GM12878 (cell line): ENCODE data around the gene SLC2A2. TPM values are rescaled to one million over a fixed set of nuclear protein-coding genes. Genes with fewer than 3 reads are reported as not detected.

Experiments used
- ATAC-seq: fragments of 200-7000 bp; cut with Tn5 transposase; 3 replicates; pipeline ENCODE4 v1.9.1; 2020; ENCODE audit warnings: mild to moderate bottlenecking, moderate library complexity
- BruUV-seq: library from RNA; stranded (reverse); fragments of 400-500 nt; replicated peaks from 2 replicates; lab custom pipeline; 2021; lab: Mats Ljungman, UMichigan
- CTCF ChIA-PET: fragments of 300-600 bp; sonication (Branson Sonifier 250); formaldehyde crosslinking; extraction: SDS; loops from one replicate; lab custom pipeline; 2021; ENCODE audit warnings: inconsistent platforms; lab: Yijun Ruan, JAX
- POLR2A ChIA-PET: fragments of 350-600 bp; formaldehyde crosslinking; extraction: SDS; loops from one replicate; lab custom pipeline; 2021; ENCODE audit warnings: inconsistent platforms; lab: Charles Lee
- RAD21 ChIA-PET: fragments of 300-600 bp; sonication (Branson Sonifier 250); formaldehyde crosslinking; loops from one replicate; lab custom pipeline; 2023; ENCODE audit warnings: antibody characterized with exemption; ENCODE audit not compliant: unreplicated experiment; lab: Charles Lee
- SMC1A ChIA-PET: fragments of 300-600 bp; sonication (Branson Sonifier 250); formaldehyde crosslinking; loops from one replicate; lab custom pipeline; 2023; ENCODE audit not compliant: unreplicated experiment, uncharacterized antibody; lab: Charles Lee
- DNase-seq: peaks from one replicate; pipeline ENCODE4 v3.0.0-alpha.2; 2011; ENCODE audit warnings: low read depth, low spot score
- FAIRE-seq: peaks from 3 replicates; lab custom pipeline; 2011; peaks lifted over from hg19 to GRCh38; lab: Jason Lieb, UNC
- H2AFZ ChIP-seq: 2 replicates; pipeline ENCODE4 v1.6.0; 2011; ENCODE audit warnings: low read depth, low read length, control low read depth; ENCODE audit not compliant: control insufficient read depth
- H3K27ac ChIP-seq: 2 replicates; pipeline ENCODE4 v1.5.1; 2011; ENCODE audit warnings: control low read depth; ENCODE audit not compliant: control insufficient read depth, insufficient read depth
- H3K27me3 ChIP-seq, 2 experiments: replicated peaks in 1 of 2; 2 replicates each; pipeline versions ENCODE4 v1.6.0 to v1.6.1; 2011; ENCODE audit warnings: low read length in 1 of 2; ENCODE audit not compliant: control insufficient read depth in 2 of 2, insufficient read depth in 2 of 2
- H3K36me3 ChIP-seq, 2 experiments: 2 replicates each; pipeline ENCODE4 v1.5.1; 2011; ENCODE audit warnings: low read length in 1 of 2; ENCODE audit not compliant: control insufficient read depth in 2 of 2, insufficient read depth in 2 of 2
- H3K4me1 ChIP-seq: 2 replicates; pipeline ENCODE4 v1.6.1; 2011; ENCODE audit warnings: mild to moderate bottlenecking, low read length, moderate library complexity, mixed read lengths; ENCODE audit not compliant: control insufficient read depth, insufficient read depth
- H3K4me2 ChIP-seq: 2 replicates; pipeline ENCODE4 v1.6.0; 2011; ENCODE audit warnings: control low read depth; ENCODE audit not compliant: control insufficient read depth, insufficient read depth
- H3K4me3 ChIP-seq: fragments of 200-600 bp; sonication (generic); 2 replicates; pipeline ENCODE4 v1.5.1; 2016
- H3K79me2 ChIP-seq: 2 replicates; pipeline ENCODE4 v1.6.0; 2011; ENCODE audit warnings: low read length; ENCODE audit not compliant: control insufficient read depth, insufficient read depth
- H3K9ac ChIP-seq: 2 replicates; pipeline ENCODE4 v1.8.0; 2011; ENCODE audit warnings: low read length, control low read depth, mixed read lengths; ENCODE audit not compliant: control insufficient read depth, insufficient read depth
- H3K9me3 ChIP-seq: replicated peaks from 3 replicates; pipeline ENCODE4 v1.5.1; 2011; ENCODE audit warnings: mild to moderate bottlenecking, low read length; ENCODE audit not compliant: control insufficient read depth, insufficient read depth
- H4K20me1 ChIP-seq: 2 replicates; pipeline ENCODE4 v1.6.0; 2011; ENCODE audit not compliant: control insufficient read depth, insufficient read depth
- ATF7 ChIP-seq: fragments of 450-650 bp; IDR thresholded peaks from 2 replicates; pipeline ENCODE4 v1.6.1; 2016; ENCODE audit warnings: low read depth, mild to moderate bottlenecking
- CHD2 ChIP-seq: IDR thresholded peaks from 2 replicates; pipeline ENCODE4 v1.6.1; 2011; ENCODE audit warnings: low read depth, low read length, improper control_type of control experiment, borderline replicate concordance
- FOS ChIP-seq: IDR thresholded peaks from 3 replicates; pipeline ENCODE4 v1.6.1; 2011; ENCODE audit warnings: borderline replicate concordance; ENCODE audit not compliant: insufficient read length; ENCODE audit errors: extremely low read depth
- GABPA ChIP-seq: IDR thresholded peaks from 2 replicates; pipeline ENCODE4 v1.6.1; 2014; ENCODE audit warnings: antibody characterized with exemption, low read depth, mild to moderate bottlenecking, inconsistent platforms
- GATAD2B ChIP-seq: fragments of 450-650 bp; conservative IDR thresholded peaks from 2 replicates; pipeline ENCODE4 v1.6.1; 2017; ENCODE audit warnings: low read depth, mild to moderate bottlenecking, moderate library complexity
- HDGF ChIP-seq: fragments of 450-650 bp; IDR thresholded peaks from 2 replicates; pipeline ENCODE4 v1.6.1; 2016; ENCODE audit warnings: antibody characterized with exemption
- HSF1 ChIP-seq: fragments of 150-350 bp; IDR thresholded peaks from 2 replicates; pipeline ENCODE4 v1.6.1; 2014; ENCODE audit warnings: mild to moderate bottlenecking, low read depth, low read length
- KAT2A ChIP-seq: conservative IDR thresholded peaks from 2 replicates; pipeline ENCODE4 v1.6.1; 2011; ENCODE audit warnings: low read depth, low read length; ENCODE audit not compliant: control insufficient read depth
- NRF1 ChIP-seq: conservative IDR thresholded peaks from 2 replicates; pipeline ENCODE4 v1.6.1; 2011; ENCODE audit warnings: mild to moderate bottlenecking, low read depth, low read length, improper control_type of control experiment
- PAX8 ChIP-seq: fragments of 450-650 bp; IDR thresholded peaks from 2 replicates; pipeline ENCODE4 v1.6.1; 2017; ENCODE audit warnings: mild to moderate bottlenecking, moderate library complexity
- PML ChIP-seq: IDR thresholded peaks from 2 replicates; pipeline ENCODE4 v1.6.1; 2012; ENCODE audit warnings: low read length, inconsistent platforms
- POLR2AphosphoS5 ChIP-seq: IDR thresholded peaks from 2 replicates; pipeline ENCODE4 v1.6.1; 2011; ENCODE audit warnings: mild to moderate bottlenecking, low read length, inconsistent platforms
- RBBP5 ChIP-seq: fragments of 200-600 bp; sonication (generic); conservative IDR thresholded peaks from 2 replicates; pipeline ENCODE4 v1.6.1; 2016
- ZBTB40 ChIP-seq: fragments of 450-650 bp; IDR thresholded peaks from 2 replicates; pipeline ENCODE4 v1.6.1; 2016; ENCODE audit warnings: mild to moderate bottlenecking, moderate library complexity, borderline replicate concordance
- WGBS: methylation state at CpG from one replicate; pipeline ENCODE4 v1.1.6; 2016; ENCODE audit warnings: low lambda C conversion rate; ENCODE audit not compliant: insufficient replicate concordance, insufficient coverage; ENCODE audit errors: missing lambda C conversion rate; 5-methylcytosine and 5-hydroxymethylcytosine counted together
- in situ Hi-C: fragments of 300-500 bp; cut with MboI; formaldehyde crosslinking; loops from 9 replicates; pipeline ENCODE4 v1.14.3; 2018; ENCODE audit warnings: mixed read lengths
- intact Hi-C: fragments of 100-400 bp; cut with micrococcal nuclease; formaldehyde crosslinking; loops from one replicate; pipeline ENCODE4 v1.14.2; 2022; ENCODE audit not compliant: unreplicated experiment
- polyA plus RNA-seq, 11 experiments: library from polyadenylated mRNA; depleted of rRNA in 4 of 11; unstranded in 6 of 11; stranded (reverse) in 5 of 11; fragments of >200 nt; fragmentation: Nextera tagmentation in 4 of 11; fragmentation: Illumina TruSeq in 1 of 11; extraction: Ambion mirVana in 4 of 11; extraction: Trizol in 1 of 11; gene quantifications; 1 replicate in 1 of 11; 2 replicates in 10 of 11; pipeline versions ENCODE4 v1.2.1 to v1.2.3, GENCODE V29; 2011 to 2016; ENCODE audit warnings: inconsistent platforms in 2 of 11, missing spikeins in 2 of 11, low read depth in 1 of 11
- total RNA-seq, 4 experiments: library from RNA; depleted of rRNA in 3 of 4; stranded (reverse); fragments of >200 nt in 3 of 4; fragmentation: Illumina TruSeq in 1 of 4; extraction: Trizol in 1 of 4; gene quantifications; 2 replicates each; pipeline versions ENCODE4 v1.2.1 to v1.2.3, GENCODE V29; 2013 to 2021
- TF ChIP-seq, protein P1 (sequence below): IDR thresholded peaks from 2 replicates; pipeline ENCODE4 v1.6.1; 2012; ENCODE audit warnings: low read length, inconsistent platforms
- TF ChIP-seq, protein P2 (sequence below): fragments of 450-650 bp; IDR thresholded peaks from 2 replicates; pipeline ENCODE4 v1.6.1; 2017; ENCODE audit warnings: mild to moderate bottlenecking, low read depth, inconsistent platforms; ENCODE audit not compliant: poor library complexity, severe bottlenecking

SLC2A2 gene
- total and polyA plus RNA-seq, 10 of the 15 experiments (the other 5 are each of a cell fraction or from before 2014, with no cell fraction given) = 0.04 to 0.10 (median 0.04) TPM; not detected in 7

DNA sequence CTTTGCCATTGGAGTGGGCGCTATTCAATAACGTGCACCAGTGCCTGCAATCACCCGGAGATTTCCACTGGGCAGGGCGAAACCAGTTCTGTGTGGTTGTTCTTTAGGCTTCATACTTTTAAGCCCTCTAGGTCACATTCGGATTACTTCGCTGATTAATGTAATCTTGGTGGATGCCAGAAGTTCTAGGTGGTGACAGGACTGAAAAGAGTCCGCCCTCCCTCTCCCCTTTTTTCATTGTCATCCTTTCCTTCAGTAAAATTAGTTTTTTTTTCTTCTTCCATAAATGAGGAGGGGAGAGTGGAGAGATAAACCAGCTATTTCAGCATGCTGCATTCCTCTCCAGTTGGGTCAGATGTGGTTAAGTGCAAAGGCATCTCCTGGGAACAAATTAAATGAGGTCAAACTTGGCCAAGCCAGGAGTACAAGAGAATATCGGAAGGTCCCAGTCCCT, 2.3 kb upstream of the SLC2A2 start:
- ChIA-PET RAD21 (interaction anchor here (1.1 kb wide), 1 partner anchor 538 kb away, joined by 3 read pairs; no protein-coding TSS in a partner anchor), CTCF (interaction anchor here (1.4 kb wide), 1 partner anchor 14 kb away, joined by 3 read pairs; no protein-coding TSS in a partner anchor), POLR2A (no interaction called here), SMC1A (interaction anchor here (0.6 kb wide), 1 partner anchor 19 kb away, joined by 3 read pairs; no protein-coding TSS in a partner anchor)
- WGBS = 47% methylated on average over 8 of the region's 8 CpGs
- DNase-seq (no peak), FAIRE-seq (no peak), ATAC-seq (no peak)
- H3K9me3 ChIP-seq = no peaks in the 10 kb centered on the region
- BruUV-seq = no TSS peak
- H3K9ac ChIP-seq = no peak overlapping the region
- H3K4me3 ChIP-seq = no peak overlapping the region
- H3K36me3 ChIP-seq = no peaks in the 10 kb centered on the region
- H3K4me1 ChIP-seq = no peaks in the 10 kb centered on the region
- intact Hi-C loops = no loop called here
- TF ChIP-seq, protein P1, sequence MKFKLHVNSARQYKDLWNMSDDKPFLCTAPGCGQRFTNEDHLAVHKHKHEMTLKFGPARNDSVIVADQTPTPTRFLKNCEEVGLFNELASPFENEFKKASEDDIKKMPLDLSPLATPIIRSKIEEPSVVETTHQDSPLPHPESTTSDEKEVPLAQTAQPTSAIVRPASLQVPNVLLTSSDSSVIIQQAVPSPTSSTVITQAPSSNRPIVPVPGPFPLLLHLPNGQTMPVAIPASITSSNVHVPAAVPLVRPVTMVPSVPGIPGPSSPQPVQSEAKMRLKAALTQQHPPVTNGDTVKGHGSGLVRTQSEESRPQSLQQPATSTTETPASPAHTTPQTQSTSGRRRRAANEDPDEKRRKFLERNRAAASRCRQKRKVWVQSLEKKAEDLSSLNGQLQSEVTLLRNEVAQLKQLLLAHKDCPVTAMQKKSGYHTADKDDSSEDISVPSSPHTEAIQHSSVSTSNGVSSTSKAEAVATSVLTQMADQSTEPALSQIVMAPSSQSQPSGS = no peak
- no peak for TF ChIP-seq POLR2AphosphoS5
- TF ChIP-seq GABPA = no peak
- no peak for TF ChIP-seq NRF1
- no peak for TF ChIP-seq ZBTB40
- no peak for TF ChIP-seq HSF1
- TF ChIP-seq FOS = no peak
- no peak for TF ChIP-seq ATF7
- TF ChIP-seq, protein P2, sequence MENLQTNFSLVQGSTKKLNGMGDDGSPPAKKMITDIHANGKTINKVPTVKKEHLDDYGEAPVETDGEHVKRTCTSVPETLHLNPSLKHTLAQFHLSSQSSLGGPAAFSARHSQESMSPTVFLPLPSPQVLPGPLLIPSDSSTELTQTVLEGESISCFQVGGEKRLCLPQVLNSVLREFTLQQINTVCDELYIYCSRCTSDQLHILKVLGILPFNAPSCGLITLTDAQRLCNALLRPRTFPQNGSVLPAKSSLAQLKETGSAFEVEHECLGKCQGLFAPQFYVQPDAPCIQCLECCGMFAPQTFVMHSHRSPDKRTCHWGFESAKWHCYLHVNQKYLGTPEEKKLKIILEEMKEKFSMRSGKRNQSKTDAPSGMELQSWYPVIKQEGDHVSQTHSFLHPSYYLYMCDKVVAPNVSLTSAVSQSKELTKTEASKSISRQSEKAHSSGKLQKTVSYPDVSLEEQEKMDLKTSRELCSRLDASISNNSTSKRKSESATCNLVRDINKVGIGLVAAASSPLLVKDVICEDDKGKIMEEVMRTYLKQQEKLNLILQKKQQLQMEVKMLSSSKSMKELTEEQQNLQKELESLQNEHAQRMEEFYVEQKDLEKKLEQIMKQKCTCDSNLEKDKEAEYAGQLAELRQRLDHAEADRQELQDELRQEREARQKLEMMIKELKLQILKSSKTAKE = no peak
- TF ChIP-seq KAT2A = no peak
- no peak for TF ChIP-seq RBBP5
- no peak for TF ChIP-seq GATAD2B
- no peak for TF ChIP-seq PAX8
- TF ChIP-seq HDGF = no peak
- no peak for TF ChIP-seq PML
- TF ChIP-seq CHD2 = no peak
- no peak overlapping the region for H3K4me2 ChIP-seq
- no peaks in the 10 kb centered on the region for H4K20me1 ChIP-seq
- H2AFZ ChIP-seq = no peak overlapping the region
- H3K27me3 ChIP-seq = peaks cover 3 to 28% of the 10 kb centered on the region in 2 experiments
- in situ Hi-C loops = no loop called here
- H3K27ac ChIP-seq = no peak overlapping the region
- H3K79me2 ChIP-seq = no peaks in the 10 kb centered on the region
